Measurements from ENCODE around the gene PTH1R.

Gene PTH1R

GRCh38 chr3:46897031-46897430 lies 19.5 kb downstream of the PTH1R start:
- H3K9me3 ChIP-seq (ENCODE audit: insufficient read depth, low read length) = no peaks in the 10 kb centered on the region
- peaks cover 4% of the 10 kb centered on the region for H3K36me3 ChIP-seq (ENCODE audit: insufficient read depth, insufficient read length, low read length)
- H3K27me3 ChIP-seq (ENCODE audit: insufficient read depth, insufficient read length) = peaks cover 8% of the 10 kb centered on the region
- peaks cover 19% of the 10 kb centered on the region for H3K4me1 ChIP-seq (ENCODE audit: insufficient read depth, insufficient read length)
- DNase-seq (ENCODE audit: low read depth, low spot score) = no peak
- no peak overlapping the region for H3K4me3 ChIP-seq (ENCODE audit: insufficient read length, low read depth)
- no peak overlapping the region for H3K9ac ChIP-seq (ENCODE audit: insufficient read length, low read depth)
- TF ChIP-seq ZNF274 (IDR thresholded peaks at IDR 0.05; ENCODE audit: low read depth, low read length) = no peak
- TF ChIP-seq SUZ12 (IDR thresholded peaks at IDR 0.05; ENCODE audit: extremely low read depth, insufficient read depth, insufficient read length) = no peak
- no peak for TF ChIP-seq YY1 (IDR thresholded peaks at IDR 0.05; ENCODE audit: insufficient read depth, insufficient read length)

GRCh38 chr3:46897829-46898320 lies 20.4 kb downstream of the PTH1R start:
- Histone ChIP-seq H3K9me3 (ENCODE audit: insufficient read depth, low read length) (no peaks in the 10 kb centered on the region), H3K4me3 (ENCODE audit: insufficient read length, low read depth) (no peak overlapping the region), H3K4me1 (ENCODE audit: insufficient read depth, insufficient read length) (peaks cover 15% of the 10 kb centered on the region), H3K36me3 (ENCODE audit: insufficient read depth, insufficient read length, low read length) (peaks cover 5% of the 10 kb centered on the region), H3K27me3 (ENCODE audit: insufficient read depth, insufficient read length) (peaks cover 6% of the 10 kb centered on the region), H3K9ac (ENCODE audit: insufficient read length, low read depth) (no peak overlapping the region)
- no peak for TF ChIP-seq SUZ12 (IDR thresholded peaks at IDR 0.05; ENCODE audit: extremely low read depth, insufficient read depth, insufficient read length)
- no peak for TF ChIP-seq YY1 (IDR thresholded peaks at IDR 0.05; ENCODE audit: insufficient read depth, insufficient read length)
- no peak for TF ChIP-seq ZNF274 (IDR thresholded peaks at IDR 0.05; ENCODE audit: low read depth, low read length)
- no peak for DNase-seq (ENCODE audit: low read depth, low spot score)

- TF ChIP-seq YY1 (IDR thresholded peaks at IDR 0.05; ENCODE audit: insufficient read depth, insufficient read length) (no peak), SUZ12 (IDR thresholded peaks at IDR 0.05; ENCODE audit: extremely low read depth, insufficient read depth, insufficient read length) (no peak), ZNF274 (IDR thresholded peaks at IDR 0.05; ENCODE audit: low read depth, low read length) (no peak)
- H3K9me3 ChIP-seq (ENCODE audit: insufficient read depth, low read length) = no peaks in the 10 kb centered on the region
These were observed 21.0 kb downstream of the PTH1R start for GRCh38 chr3:46898321-46899150.

GRCh38 chr3:46899151-46900006 lies 21.9 kb downstream of the PTH1R start:
- no peak for DNase-seq (ENCODE audit: low read depth, low spot score)

More at GRCh38 chr3:46898321-46899150, 21.0 kb downstream of the PTH1R start:
- Histone ChIP-seq H3K9ac (ENCODE audit: insufficient read length, low read depth) (no peak overlapping the region), H3K4me3 (ENCODE audit: insufficient read length, low read depth) (no peak overlapping the region), H3K4me1 (ENCODE audit: insufficient read depth, insufficient read length) (peaks cover 11% of the 10 kb centered on the region), H3K27me3 (ENCODE audit: insufficient read depth, insufficient read length) (no peaks in the 10 kb centered on the region), H3K36me3 (ENCODE audit: insufficient read depth, insufficient read length, low read length) (peaks cover 5% of the 10 kb centered on the region)
- no peak for DNase-seq (ENCODE audit: low read depth, low spot score)

GRCh38 chr3:46900007-46900292 lies 22.4 kb downstream of the PTH1R start:
- Histone ChIP-seq H3K4me1 (ENCODE audit: insufficient read depth, insufficient read length) (peaks cover 7% of the 10 kb centered on the region), H3K9ac (ENCODE audit: insufficient read length, low read depth) (no peak overlapping the region), H3K4me3 (ENCODE audit: insufficient read length, low read depth) (no peak overlapping the region), H3K9me3 (ENCODE audit: insufficient read depth, low read length) (no peaks in the 10 kb centered on the region), H3K36me3 (ENCODE audit: insufficient read depth, insufficient read length, low read length) (peaks cover 5% of the 10 kb centered on the region), H3K27me3 (ENCODE audit: insufficient read depth, insufficient read length) (no peaks in the 10 kb centered on the region)
- DNase-seq (ENCODE audit: low read depth, low spot score) = no peak
- TF ChIP-seq SUZ12 (IDR thresholded peaks at IDR 0.05; ENCODE audit: extremely low read depth, insufficient read depth, insufficient read length) = no peak
- TF ChIP-seq ZNF274 (IDR thresholded peaks at IDR 0.05; ENCODE audit: low read depth, low read length) = no peak

More at GRCh38 chr3:46899151-46900006, 21.9 kb downstream of the PTH1R start:
- Histone ChIP-seq H3K9ac (ENCODE audit: insufficient read length, low read depth) (no peak overlapping the region), H3K4me1 (ENCODE audit: insufficient read depth, insufficient read length) (peaks cover 6% of the 10 kb centered on the region), H3K27me3 (ENCODE audit: insufficient read depth, insufficient read length) (no peaks in the 10 kb centered on the region), H3K9me3 (ENCODE audit: insufficient read depth, low read length) (no peaks in the 10 kb centered on the region), H3K36me3 (ENCODE audit: insufficient read depth, insufficient read length, low read length) (peaks cover 5% of the 10 kb centered on the region), H3K4me3 (ENCODE audit: insufficient read length, low read depth) (no peak overlapping the region)
- no peak for TF ChIP-seq ZNF274 (IDR thresholded peaks at IDR 0.05; ENCODE audit: low read depth, low read length)
- no peak for TF ChIP-seq YY1 (IDR thresholded peaks at IDR 0.05; ENCODE audit: insufficient read depth, insufficient read length)
- TF ChIP-seq SUZ12 (IDR thresholded peaks at IDR 0.05; ENCODE audit: extremely low read depth, insufficient read depth, insufficient read length) = no peak

- H3K9me3 ChIP-seq (ENCODE audit: insufficient read depth, low read length) = no peaks in the 10 kb centered on the region
- no peak for DNase-seq (ENCODE audit: low read depth, low spot score)
- no peak overlapping the region for H3K9ac ChIP-seq (ENCODE audit: insufficient read length, low read depth)
- peaks cover 5% of the 10 kb centered on the region for H3K36me3 ChIP-seq (ENCODE audit: insufficient read depth, insufficient read length, low read length)
- H3K27me3 ChIP-seq (ENCODE audit: insufficient read depth, insufficient read length) = no peaks in the 10 kb centered on the region
- TF ChIP-seq SUZ12 (IDR thresholded peaks at IDR 0.05; ENCODE audit: extremely low read depth, insufficient read depth, insufficient read length) (no peak), ZNF274 (IDR thresholded peaks at IDR 0.05; ENCODE audit: low read depth, low read length) (no peak), YY1 (IDR thresholded peaks at IDR 0.05; ENCODE audit: insufficient read depth, insufficient read length) (no peak)
- peaks cover 7% of the 10 kb centered on the region for H3K4me1 ChIP-seq (ENCODE audit: insufficient read depth, insufficient read length)
- no peak overlapping the region for H3K4me3 ChIP-seq (ENCODE audit: insufficient read length, low read depth)
These were observed 22.8 kb downstream of the PTH1R start for GRCh38 chr3:46900356-46900755.

GRCh38 chr3:46901061-46901460 lies 23.5 kb downstream of the PTH1R start:
- TF ChIP-seq ZNF274 (IDR thresholded peaks at IDR 0.05; ENCODE audit: low read depth, low read length) (no peak), YY1 (IDR thresholded peaks at IDR 0.05; ENCODE audit: insufficient read depth, insufficient read length) (no peak), SUZ12 (IDR thresholded peaks at IDR 0.05; ENCODE audit: extremely low read depth, insufficient read depth, insufficient read length) (no peak)
- DNase-seq (ENCODE audit: low read depth, low spot score) = no peak
- Histone ChIP-seq H3K4me1 (ENCODE audit: insufficient read depth, insufficient read length) (peaks cover 7% of the 10 kb centered on the region), H3K9me3 (ENCODE audit: insufficient read depth, low read length) (no peaks in the 10 kb centered on the region), H3K36me3 (ENCODE audit: insufficient read depth, insufficient read length, low read length) (peaks cover 5% of the 10 kb centered on the region), H3K4me3 (ENCODE audit: insufficient read length, low read depth) (no peak overlapping the region), H3K27me3 (ENCODE audit: insufficient read depth, insufficient read length) (no peaks in the 10 kb centered on the region), H3K9ac (ENCODE audit: insufficient read length, low read depth) (no peak overlapping the region)
